ENCODE data around the gene OLFM1. TPM values are rescaled to one million over a fixed set of nuclear protein-coding genes. Genes with fewer than 3 reads are reported as not detected.

OLFM1 gene
- total and polyA plus RNA-seq, 9 of the 15 experiments (the other 6 are each of a cell fraction or from before 2014, with no cell fraction given): not detected

DNA sequence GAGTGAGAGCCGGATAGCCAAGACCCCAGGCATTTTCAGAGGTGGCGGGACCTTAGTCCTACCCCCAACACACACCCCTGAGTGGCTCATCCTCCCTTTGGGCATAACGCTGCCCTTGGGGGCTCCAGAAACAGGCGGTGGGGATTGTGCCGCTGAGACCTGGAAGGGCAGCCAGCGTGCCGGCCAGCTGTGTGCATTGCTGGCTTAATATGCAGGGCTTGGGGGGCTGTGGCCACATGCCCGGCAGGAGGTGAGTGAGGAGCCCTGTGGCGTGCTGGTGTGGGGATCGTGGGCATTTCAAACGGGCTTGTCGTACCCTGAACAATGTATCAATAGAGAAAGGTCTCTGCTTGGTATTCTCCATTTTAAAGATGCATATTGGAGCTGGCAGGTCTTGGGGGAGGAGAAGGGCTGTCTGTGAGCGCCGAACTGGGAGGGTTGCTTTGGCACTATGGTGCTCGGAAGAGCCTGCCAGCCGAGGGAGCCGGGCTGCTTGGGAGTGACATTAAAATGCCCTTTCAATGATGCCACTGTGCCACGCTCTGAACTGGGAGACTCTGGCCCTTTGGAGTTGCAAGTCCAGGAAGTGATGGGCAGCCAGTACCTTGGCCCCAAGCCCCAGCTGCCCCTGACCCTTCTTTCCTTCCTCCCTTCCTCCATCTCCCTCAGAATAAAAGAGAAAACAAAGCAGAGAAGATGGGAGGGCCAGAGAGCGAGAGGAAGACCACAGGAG is 11.2 kb upstream of the OLFM1 start (continued):
- TF ChIP-seq E2F8 (IDR thresholded peaks at IDR 0.05; ENCODE audit: low read depth, partially characterized antibody): no peak

- in situ Hi-C loops (cut with MboI) (no loop called here), intact Hi-C loops (cut with micrococcal nuclease) (no loop called here)
- H3K4me2 ChIP-seq (ENCODE audit: insufficient read depth, low read length): no peak overlapping the region
- H3K9me3 ChIP-seq (replicated peaks; ENCODE audit: control insufficient read depth, insufficient read depth, low read depth, low read length): no peaks in the 10 kb centered on the region
- POLR2A ChIA-PET: no interaction called here
- peaks cover 20% of the 10 kb centered on the region; the same call in 1 of the 2 replicates for H4K20me1 ChIP-seq (replicated peaks; ENCODE audit: control insufficient read depth, insufficient read depth, low read length)
- no TSS peak for BruUV-seq (replicated peaks)
- DNase-seq (ENCODE audit: extremely low read depth in 1 of 4, low spot score in 3 of 4) (no peak), FAIRE-seq (no peak), ATAC-seq (no peak)
- no peak overlapping the region for H2AFZ ChIP-seq (ENCODE audit: low read depth, low read length)
- H3K9ac ChIP-seq (ENCODE audit: insufficient read depth in 1 of 2, low read depth in 2 of 2, low read length in 2 of 2): no peak overlapping the region
- CTCF ChIA-PET (ENCODE audit: low intra/inter-chr PET ratio): interaction anchor here (0.7 kb wide), 1 partner anchor 21 kb away, joined by 3 read pairs; no protein-coding TSS in a partner anchor
- H3K27ac ChIP-seq (ENCODE audit: extremely low read depth, low read depth, low read length): no peak overlapping the region
- H3K9me1 ChIP-seq (ENCODE audit: control insufficient read depth, insufficient read depth, low read length): no peaks in the 10 kb centered on the region
- H3K36me3 ChIP-seq (ENCODE audit: control insufficient read depth, insufficient read depth, low read length): no peaks in the 10 kb centered on the region
- 0% methylated on average over 5 of the region's 6 CpGs for WGBS (ENCODE audit: insufficient coverage, low coverage, missing lambda C conversion rate)
- H3K4me3 ChIP-seq: no peak overlapping the region
- peaks cover 9 to 49% of the 10 kb centered on the region in 2 experiments; a peak in 3 of 5 replicates for H3K27me3 ChIP-seq (ENCODE audit: control insufficient read depth in 2 of 2, insufficient read depth in 2 of 2, low read length in 2 of 2)
- TF ChIP-seq DIDO1 (tag; IDR thresholded peaks at IDR 0.05; ENCODE audit: low read depth) (no peak), ILK (tag; IDR thresholded peaks at IDR 0.05; ENCODE audit: borderline replicate concordance, low read depth) (no peak), ZNF41 (CRISPR knock-in tag; conservative IDR thresholded peaks at IDR 0.05) (no peak), RAD21 (CRISPR knock-in tag; conservative IDR thresholded peaks at IDR 0.05 in 1 of 2, IDR thresholded peaks at IDR 0.05 in 1 of 2) (no peak), ARHGAP35 (IDR thresholded peaks at IDR 0.05; ENCODE audit: partially characterized antibody) (no peak), NFXL1 (CRISPR knock-in tag; IDR thresholded peaks at IDR 0.05) (no peak)
- TF ChIP-seq, protein P1, sequence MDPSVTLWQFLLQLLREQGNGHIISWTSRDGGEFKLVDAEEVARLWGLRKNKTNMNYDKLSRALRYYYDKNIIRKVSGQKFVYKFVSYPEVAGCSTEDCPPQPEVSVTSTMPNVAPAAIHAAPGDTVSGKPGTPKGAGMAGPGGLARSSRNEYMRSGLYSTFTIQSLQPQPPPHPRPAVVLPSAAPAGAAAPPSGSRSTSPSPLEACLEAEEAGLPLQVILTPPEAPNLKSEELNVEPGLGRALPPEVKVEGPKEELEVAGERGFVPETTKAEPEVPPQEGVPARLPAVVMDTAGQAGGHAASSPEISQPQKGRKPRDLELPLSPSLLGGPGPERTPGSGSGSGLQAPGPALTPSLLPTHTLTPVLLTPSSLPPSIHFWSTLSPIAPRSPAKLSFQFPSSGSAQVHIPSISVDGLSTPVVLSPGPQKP (CRISPR knock-in tag; IDR thresholded peaks at IDR 0.05): no peak
- TF ChIP-seq, protein P2, sequence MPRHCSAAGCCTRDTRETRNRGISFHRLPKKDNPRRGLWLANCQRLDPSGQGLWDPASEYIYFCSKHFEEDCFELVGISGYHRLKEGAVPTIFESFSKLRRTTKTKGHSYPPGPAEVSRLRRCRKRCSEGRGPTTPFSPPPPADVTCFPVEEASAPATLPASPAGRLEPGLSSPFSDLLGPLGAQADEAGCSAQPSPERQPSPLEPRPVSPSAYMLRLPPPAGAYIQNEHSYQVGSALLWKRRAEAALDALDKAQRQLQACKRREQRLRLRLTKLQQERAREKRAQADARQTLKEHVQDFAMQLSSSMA (CRISPR knock-in tag; IDR thresholded peaks at IDR 0.05): no peak
- no peaks in the 10 kb centered on the region for H3K79me2 ChIP-seq (ENCODE audit: control insufficient read depth, insufficient read depth, low read length)
- H3K4me1 ChIP-seq (replicated peaks in 1 of 2; ENCODE audit: control insufficient read depth in 2 of 2, insufficient read depth in 2 of 2, low read length in 2 of 2): no peaks in the 10 kb centered on the region
Measured at GRCh38 chr9:135076876-135077430, 10.5 kb upstream of the OLFM1 start.

Data from K562 (cell line).